H1 (cell line): ENCODE results near the gene HIVEP3. TPM values are rescaled to one million over a fixed set of nuclear protein-coding genes. Genes with fewer than 3 reads are reported as not detected.

Experiments used
- CTCF ChIA-PET: fragments of 300-600 bp; sonication (Branson Sonifier 250); formaldehyde crosslinking; loops from one replicate; lab custom pipeline; 2021; ENCODE audit not compliant: partially characterized antibody; lab: Charles Lee
- POLR2A ChIA-PET: fragments of 300-600 bp; sonication (Branson Sonifier 250); formaldehyde crosslinking; loops from one replicate; lab custom pipeline; 2021; ENCODE audit warnings: inconsistent platforms; ENCODE audit not compliant: partially characterized antibody; lab: Charles Lee
- DNase-seq, 2 experiments: peaks; one replicate each; pipeline versions ENCODE4 v3.0.0 to v3.0.0-alpha.2; 2010 to 2022; ENCODE audit warnings: low spot score in 2 of 2, low read depth in 1 of 2, mixed read lengths in 1 of 2
- FAIRE-seq: peaks from 2 replicates; lab custom pipeline; 2011; peaks lifted over from hg19 to GRCh38; lab: Jason Lieb, UNC
- H2AFZ ChIP-seq: 2 replicates; pipeline ENCODE4 v1.8.1; 2012; ENCODE audit warnings: low read length, inconsistent platforms
- H2AK5ac ChIP-seq: 2 replicates; pipeline ENCODE4 v1.6.1; 2013; ENCODE audit warnings: low read depth, low read length
- H2BK120ac ChIP-seq: replicated peaks from 2 replicates; pipeline ENCODE3; 2013; ENCODE audit warnings: low read depth, low read length, inconsistent platforms
- H2BK12ac ChIP-seq: 2 replicates; pipeline ENCODE4 v1.6.1; 2013; ENCODE audit warnings: low read depth, low read length
- H2BK15ac ChIP-seq: 2 replicates; pipeline ENCODE4 v1.6.1; 2013; ENCODE audit warnings: low read length
- H2BK20ac ChIP-seq: 2 replicates; pipeline ENCODE4 v1.6.1; 2013; ENCODE audit warnings: low read length
- H2BK5ac ChIP-seq: 2 replicates; pipeline ENCODE4 v1.6.1; 2013; ENCODE audit warnings: low read depth, low read length
- H3K14ac ChIP-seq: 2 replicates; pipeline ENCODE4 v1.6.1; 2013; ENCODE audit warnings: inconsistent platforms; ENCODE audit not compliant: insufficient read length
- H3K18ac ChIP-seq: 2 replicates; pipeline ENCODE4 v1.6.1; 2013; ENCODE audit warnings: low read length; ENCODE audit errors: extremely low read depth
- H3K23ac ChIP-seq: 2 replicates; pipeline ENCODE4 v1.6.1; 2013; ENCODE audit warnings: inconsistent platforms; ENCODE audit not compliant: insufficient read length
- H3K23me2 ChIP-seq: 2 replicates; pipeline ENCODE4 v1.6.1; 2013; ENCODE audit warnings: low read depth, low read length
- H3K27ac ChIP-seq: 2 replicates; pipeline ENCODE4 v1.6.1; 2011; ENCODE audit warnings: low read depth, low read length, inconsistent platforms
- H3K27me3 ChIP-seq, 4 experiments: replicated peaks in 1 of 4; 1 replicate in 1 of 4; 2 replicates in 3 of 4; pipeline versions ENCODE4 v1.6.1 to v1.8.1; 2011 to 2013; ENCODE audit warnings: low read length in 3 of 4, mild to moderate bottlenecking in 3 of 4, inconsistent platforms in 2 of 4, mixed read lengths in 2 of 4, moderate library complexity in 1 of 4; ENCODE audit not compliant: control insufficient read depth in 3 of 4, insufficient read depth in 3 of 4; ENCODE audit errors: extremely low read depth in 1 of 4
- H3K36me3 ChIP-seq, 4 experiments: 2 replicates each; pipeline versions ENCODE4 v1.6.1 to v1.8.1; 2011 to 2013; ENCODE audit warnings: mild to moderate bottlenecking in 4 of 4, low read length in 3 of 4, moderate library complexity in 2 of 4, control low read depth in 1 of 4, inconsistent platforms in 1 of 4; ENCODE audit not compliant: insufficient read depth in 4 of 4, control insufficient read depth in 2 of 4
- H3K4ac ChIP-seq: replicated peaks from 2 replicates; pipeline ENCODE3; 2013; ENCODE audit warnings: low read length, low read depth, mixed read lengths, inconsistent platforms; ENCODE audit not compliant: insufficient read length
- H3K4me1 ChIP-seq, 4 experiments: replicated peaks in 1 of 4; 1 replicate in 1 of 4; 2 replicates in 3 of 4; pipeline versions ENCODE4 v1.6.1 to v1.8.1; 2011 to 2013; ENCODE audit warnings: low read length in 3 of 4, inconsistent platforms in 2 of 4, mixed read lengths in 1 of 4; ENCODE audit not compliant: insufficient read depth in 4 of 4, control insufficient read depth in 3 of 4
- H3K4me2 ChIP-seq, 2 experiments: 2 replicates each; pipeline versions ENCODE4 v1.6.1 to v1.8.1; 2011 to 2013; ENCODE audit warnings: low read depth in 2 of 2, low read length in 2 of 2, control low read depth in 1 of 2, inconsistent platforms in 1 of 2, mild to moderate bottlenecking in 1 of 2; ENCODE audit not compliant: insufficient read depth in 1 of 2
- H3K4me3 ChIP-seq, 4 experiments: fragments of 200-600, 300-600 bp in 1 of 4; sonication (generic), shearing (Covaris generic), sonication (Bioruptor Twin) in 1 of 4; 2 replicates each; pipeline versions ENCODE4 v1.5.1 to v1.8.1; 2011 to 2016; ENCODE audit warnings: low read length in 4 of 4, low read depth in 3 of 4, control low read depth in 2 of 4, inconsistent platforms in 2 of 4, mild to moderate bottlenecking in 2 of 4, mixed read lengths in 1 of 4, moderate library complexity in 1 of 4; ENCODE audit not compliant: insufficient read depth in 2 of 4; ENCODE audit errors: extremely low read depth in 1 of 4
- H3K56ac ChIP-seq: replicated peaks from 2 replicates; pipeline ENCODE3; 2013; ENCODE audit warnings: low read depth, mild to moderate bottlenecking, mixed read lengths, low read length, inconsistent platforms; ENCODE audit not compliant: insufficient read length
- H3K79me1 ChIP-seq: 2 replicates; pipeline ENCODE4 v1.6.1; 2013; ENCODE audit warnings: low read depth, low read length, control low read depth
- H3K79me2 ChIP-seq, 2 experiments: 2 replicates each; pipeline versions ENCODE4 v1.6.1 to v1.8.1; 2012 to 2013; ENCODE audit warnings: low read length in 2 of 2, mild to moderate bottlenecking in 2 of 2, inconsistent platforms in 1 of 2; ENCODE audit not compliant: insufficient read depth in 2 of 2, control insufficient read depth in 1 of 2
- H3K9ac ChIP-seq, 4 experiments: replicated peaks in 1 of 4; 1 replicate in 1 of 4; 2 replicates in 3 of 4; pipeline versions ENCODE4 v1.6.1 to v1.8.1; 2011 to 2013; ENCODE audit warnings: low read depth in 3 of 4, low read length in 3 of 4, control low read depth in 2 of 4, mild to moderate bottlenecking in 2 of 4, moderate library complexity in 2 of 4, inconsistent platforms in 1 of 4; ENCODE audit errors: extremely low read depth in 1 of 4
- H3K9me3 ChIP-seq, 2 experiments: 2 replicates each; pipeline versions ENCODE4 v1.6.1 to v1.8.1; 2012 to 2013; ENCODE audit warnings: mild to moderate bottlenecking in 2 of 2, moderate library complexity in 2 of 2, control low read depth in 1 of 2, inconsistent platforms in 1 of 2, low read depth in 1 of 2, low read length in 1 of 2, mixed read lengths in 1 of 2; ENCODE audit not compliant: insufficient read depth in 2 of 2
- H4K20me1 ChIP-seq, 2 experiments: replicated peaks in 1 of 2; 2 replicates each; pipeline versions ENCODE3 to v1.8.1; 2011 to 2013; ENCODE audit warnings: inconsistent platforms in 2 of 2, low read length in 2 of 2, mild to moderate bottlenecking in 1 of 2; ENCODE audit not compliant: insufficient read depth in 2 of 2, control insufficient read depth in 1 of 2
- H4K5ac ChIP-seq: 2 replicates; pipeline ENCODE4 v1.6.1; 2013; ENCODE audit warnings: low read length, low read depth, mixed read lengths, inconsistent platforms; ENCODE audit not compliant: insufficient read length
- H4K8ac ChIP-seq: 2 replicates; pipeline ENCODE4 v1.8.0; 2013; ENCODE audit warnings: mild to moderate bottlenecking, moderate library complexity, low read length, inconsistent platforms; ENCODE audit not compliant: insufficient read depth; ENCODE audit errors: extremely low read depth
- H4K91ac ChIP-seq: replicated peaks from 2 replicates; pipeline ENCODE3; 2013; ENCODE audit warnings: low read length, mixed read lengths, inconsistent platforms; ENCODE audit not compliant: insufficient read length
- RFX5 ChIP-seq: IDR thresholded peaks from 2 replicates; pipeline ENCODE4 v1.6.1; 2011; ENCODE audit warnings: low read depth, low read length, improper control_type of control experiment, borderline replicate concordance
- WGBS, 2 experiments: shearing (Covaris generic) in 1 of 2; methylation state at CpG; one replicate each; pipeline versions ENCODE4 v1.1.6 to v1.1.7; 2013 to 2015; ENCODE audit warnings: low lambda C conversion rate in 2 of 2, mixed read lengths in 2 of 2, inconsistent platforms in 1 of 2, low coverage in 1 of 2, missing lambda C conversion rate in 1 of 2; ENCODE audit not compliant: insufficient replicate concordance in 2 of 2, insufficient coverage in 1 of 2, insufficient read length in 1 of 2; ENCODE audit errors: extremely low coverage in 1 of 2, missing lambda C conversion rate in 1 of 2; 5-methylcytosine and 5-hydroxymethylcytosine counted together
- polyA plus RNA-seq, 7 experiments: library from polyadenylated mRNA; depleted of rRNA in 3 of 7; stranded (reverse) in 5 of 7; unstranded in 2 of 7; fragments of >200 nt in 5 of 7; fragments of 200-250 nt in 2 of 7; gene quantifications; 1 replicate in 5 of 7; 2 replicates in 1 of 7; 4 replicates in 1 of 7; pipeline versions ENCODE4 v1.2.1 to v1.2.3, GENCODE V29; 2011 to 2013; ENCODE audit warnings: missing spikeins in 2 of 7, mixed read lengths in 2 of 7
- total RNA-seq: library from RNA; stranded (reverse); fragmentation: NEBNext Ultra II Directional; extraction: Animal tissue kit (Norgen Biotek cat#: 25700); gene quantifications from 2 replicates; pipeline ENCODE4 v1.2.1, GENCODE V29; 2021
- TF ChIP-seq, protein P1 (sequence below), 3 experiments: IDR thresholded peaks; 1 replicate in 2 of 3; 2 replicates in 1 of 3; pipeline versions ENCODE4 v1.5.1 to v1.6.1; 2011; ENCODE audit warnings: low read length in 3 of 3, mild to moderate bottlenecking in 3 of 3, inconsistent platforms in 2 of 3, low read depth in 1 of 3, moderate library complexity in 1 of 3; ENCODE audit not compliant: insufficient read depth in 1 of 3; ENCODE audit errors: control extremely low read depth in 1 of 3

HIVEP3 gene
- total and polyA plus RNA-seq, 2 of the 8 experiments (the other 6 are each of a cell fraction or from before 2014, with no cell fraction given): 0.24 to 0.69 TPM

DNA sequence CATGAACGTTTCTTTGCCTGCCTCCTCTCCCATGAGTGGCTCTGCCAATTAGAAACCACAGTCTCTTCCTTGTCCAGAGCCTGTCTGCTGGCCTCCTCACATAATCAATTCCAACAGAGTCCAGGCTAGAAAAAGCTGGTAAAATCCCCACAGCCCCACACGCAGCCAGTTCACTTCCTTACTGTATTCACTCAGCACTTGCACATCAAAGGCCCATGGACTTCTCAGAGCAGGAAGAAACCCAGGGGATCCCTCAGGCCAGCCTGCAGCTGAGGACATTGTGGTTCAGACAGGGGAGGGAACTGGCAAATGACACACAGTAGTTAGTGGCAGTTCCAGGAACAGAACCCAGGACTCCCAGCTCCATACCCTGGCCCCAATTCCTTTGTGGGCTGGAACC lies 262.7 kb downstream of the HIVEP3 start:
- DNase-seq: no peak
- no peak overlapping the region for H2BK120ac ChIP-seq
- no peak overlapping the region for H4K5ac ChIP-seq
- no peak overlapping the region for H3K4me2 ChIP-seq
- H3K9ac ChIP-seq: no peak overlapping the region
- no peak overlapping the region for H3K27ac ChIP-seq
- 24% methylated on average over 2 of the region's 2 CpGs; no CpG with 5 or more reads in 1 of the 2 experiments for WGBS, 2 experiments
- no peak overlapping the region for H4K91ac ChIP-seq
- no peaks in the 10 kb centered on the region for H3K36me3 ChIP-seq
- peaks cover 0 to 5% of the 10 kb centered on the region in 2 experiments for H4K20me1 ChIP-seq
- H3K14ac ChIP-seq: no peak overlapping the region
- no peak overlapping the region for H3K4ac ChIP-seq
- H3K18ac ChIP-seq: no peak overlapping the region
- peaks cover 0 to 4% (median 0%) of the 10 kb centered on the region in 4 experiments; a peak in 3 of 7 replicates for H3K4me1 ChIP-seq
- no peak overlapping the region for H4K8ac ChIP-seq
- H3K9me3 ChIP-seq: no peaks in the 10 kb centered on the region
- H3K56ac ChIP-seq: no peak overlapping the region
- H2AK5ac ChIP-seq: no peak overlapping the region
- H3K4me3 ChIP-seq: no peak overlapping the region
- no peak for TF ChIP-seq RFX5
- TF ChIP-seq, protein P1, sequence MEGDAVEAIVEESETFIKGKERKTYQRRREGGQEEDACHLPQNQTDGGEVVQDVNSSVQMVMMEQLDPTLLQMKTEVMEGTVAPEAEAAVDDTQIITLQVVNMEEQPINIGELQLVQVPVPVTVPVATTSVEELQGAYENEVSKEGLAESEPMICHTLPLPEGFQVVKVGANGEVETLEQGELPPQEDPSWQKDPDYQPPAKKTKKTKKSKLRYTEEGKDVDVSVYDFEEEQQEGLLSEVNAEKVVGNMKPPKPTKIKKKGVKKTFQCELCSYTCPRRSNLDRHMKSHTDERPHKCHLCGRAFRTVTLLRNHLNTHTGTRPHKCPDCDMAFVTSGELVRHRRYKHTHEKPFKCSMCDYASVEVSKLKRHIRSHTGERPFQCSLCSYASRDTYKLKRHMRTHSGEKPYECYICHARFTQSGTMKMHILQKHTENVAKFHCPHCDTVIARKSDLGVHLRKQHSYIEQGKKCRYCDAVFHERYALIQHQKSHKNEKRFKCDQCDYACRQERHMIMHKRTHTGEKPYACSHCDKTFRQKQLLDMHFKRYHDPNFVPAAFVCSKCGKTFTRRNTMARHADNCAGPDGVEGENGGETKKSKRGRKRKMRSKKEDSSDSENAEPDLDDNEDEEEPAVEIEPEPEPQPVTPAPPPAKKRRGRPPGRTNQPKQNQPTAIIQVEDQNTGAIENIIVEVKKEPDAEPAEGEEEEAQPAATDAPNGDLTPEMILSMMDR (IDR thresholded peaks at IDR 0.05; ENCODE audit: control extremely low read depth in 1 of 3, insufficient read depth in 1 of 3, low read depth in 1 of 3, low read length in 3 of 3): no peak
- H2BK12ac ChIP-seq: no peak overlapping the region
- peaks cover 12 to 21% (median 15%) of the 10 kb centered on the region in 4 experiments for H3K27me3 ChIP-seq
- ChIA-PET CTCF (interaction anchor here (0.6 to 3.5 kb wide), 5 partner anchors 14 to 1747 kb away, joined by 3 to 15 read pairs (median 10); no protein-coding TSS in a partner anchor), POLR2A (no interaction called here)
- no peak overlapping the region for H2AFZ ChIP-seq
- H3K79me1 ChIP-seq: no peaks in the 10 kb centered on the region
- H2BK5ac ChIP-seq: no peak overlapping the region
- H3K23ac ChIP-seq: no peak overlapping the region
- H2BK20ac ChIP-seq: no peak overlapping the region
- H3K23me2 ChIP-seq: no peaks in the 10 kb centered on the region
- H3K79me2 ChIP-seq: no peaks in the 10 kb centered on the region
- no peak for FAIRE-seq
- no peak overlapping the region for H2BK15ac ChIP-seq
